Measurements from ENCODE around the gene NOL7. TPM values are rescaled to one million over a fixed set of nuclear protein-coding genes. Genes with fewer than 3 reads are reported as not detected.

NOL7 gene
- total and polyA plus RNA-seq, 9 of the 15 experiments (the other 6 are each of a cell fraction or from before 2014, with no cell fraction given) = 19.4 to 235 (median 157) TPM

DNA sequence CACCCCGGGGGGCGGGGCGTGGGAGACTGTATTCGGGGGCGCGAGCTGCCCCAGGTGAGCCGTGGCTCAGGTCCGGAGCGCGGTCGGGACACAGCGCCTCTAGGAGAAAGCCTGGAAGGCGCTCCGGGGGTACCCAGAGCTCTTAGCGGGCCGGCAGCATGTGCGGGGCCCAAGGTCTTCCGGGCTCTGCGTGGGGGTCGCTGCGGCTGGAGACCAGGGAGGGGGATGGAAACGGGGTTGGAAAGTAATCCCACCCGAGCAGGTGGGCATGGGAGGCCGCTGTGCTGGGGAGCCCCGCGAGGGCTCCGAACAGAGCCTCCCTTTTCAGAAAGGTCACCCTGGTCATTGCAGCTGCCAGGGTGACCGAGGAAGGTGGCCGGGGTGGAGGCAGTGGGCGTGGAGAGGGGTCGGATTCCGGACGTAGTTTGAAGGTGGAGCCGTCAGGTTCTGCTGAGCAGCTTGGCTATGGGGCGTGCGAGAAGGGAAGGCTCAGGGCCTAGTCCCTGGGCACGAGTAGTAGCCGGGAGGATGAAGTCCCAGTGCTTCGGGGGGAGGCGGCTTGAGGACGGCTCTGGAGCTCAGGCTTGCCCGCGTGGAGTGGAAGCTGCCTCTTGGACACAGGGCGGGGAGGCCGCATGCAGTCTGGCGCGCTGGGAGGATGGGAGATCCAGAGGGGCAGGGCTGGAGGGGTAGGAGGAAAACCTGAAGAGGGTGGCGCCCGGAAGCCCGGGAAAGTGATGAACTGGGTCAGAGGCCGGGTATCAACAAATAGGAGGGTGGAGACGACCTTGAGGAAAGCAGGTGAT is 40.4 kb upstream of the NOL7 start, which contains the start of gene SIRT5 (continued):
- TF ChIP-seq TOE1 (IDR thresholded peaks at IDR 0.05; ENCODE audit: borderline replicate concordance) (peak; percentile 47), TOE1 (CRISPR knock-in tag; IDR thresholded peaks at IDR 0.05; ENCODE audit: borderline replicate concordance, low read depth) (0 out of 2 replicates have a peak, but pooled peaks have one; percentile 15), BDP1 (IDR thresholded peaks at IDR 0.05; ENCODE audit: insufficient read depth, insufficient read length) (no peak), RBM22 (IDR thresholded peaks at IDR 0.05; ENCODE audit: low read depth, low read length, poor library complexity, severe bottlenecking) (peak; percentile 50), ZNF79 (CRISPR knock-in tag; IDR thresholded peaks at IDR 0.05; ENCODE audit: low read depth) (no peak), THAP7 (CRISPR knock-in tag; IDR thresholded peaks at IDR 0.05) (no peak), TAF15 (IDR thresholded peaks at IDR 0.05; ENCODE audit: low read depth, low read length) (0 out of 2 replicates have a peak, but pooled peaks have one; percentile 31), GABPB2 (CRISPR knock-in tag; conservative IDR thresholded peaks at IDR 0.05) (no peak), ZNF740 (CRISPR knock-in tag; IDR thresholded peaks at IDR 0.05) (no peak), ZNF740 (tag; IDR thresholded peaks at IDR 0.05) (no peak; a peak in 1 of 4 replicates), YBX1 (IDR thresholded peaks at IDR 0.05) (no peak), CREB1 (IDR thresholded peaks at IDR 0.05) (no peak; the same call in 1 of the 2 replicates), CREB1 (CRISPR knock-in tag; IDR thresholded peaks at IDR 0.05) (peak; percentile 69), PKNOX1 (IDR thresholded peaks at IDR 0.05) (peak; percentile 14; the same call in 1 of the 2 replicates), DIDO1 (tag; IDR thresholded peaks at IDR 0.05; ENCODE audit: low read depth) (no peak), SAFB (IDR thresholded peaks at IDR 0.05; ENCODE audit: borderline replicate concordance, low read depth, low read length) (no peak), SMARCA5 (IDR thresholded peaks at IDR 0.05) (0 out of 2 replicates have a peak, but pooled peaks have one; percentile 61), TARDBP (IDR thresholded peaks at IDR 0.05) (no peak; the same call in 1 of the 2 replicates), NCOR1 (IDR thresholded peaks at IDR 0.05) (peak; percentile 29), FOXK2 (conservative IDR thresholded peaks at IDR 0.05 in 1 of 2, IDR thresholded peaks at IDR 0.05 in 1 of 2; ENCODE audit: low read depth in 2 of 2) (peak; percentile 46 to 58; a peak in 3 of 4 replicates), JUN (IDR thresholded peaks at IDR 0.05; ENCODE audit: borderline replicate concordance, low read depth, low read length) (peak; percentile 39; the same call in 1 of the 2 replicates), JUN (CRISPR knock-in tag; IDR thresholded peaks at IDR 0.05; ENCODE audit: borderline replicate concordance) (no peak), GTF2A2 (tag; IDR thresholded peaks at IDR 0.05) (no peak), DACH1 (IDR thresholded peaks at IDR 0.05; ENCODE audit: partially characterized antibody) (no peak)
- TF ChIP-seq, protein P1, sequence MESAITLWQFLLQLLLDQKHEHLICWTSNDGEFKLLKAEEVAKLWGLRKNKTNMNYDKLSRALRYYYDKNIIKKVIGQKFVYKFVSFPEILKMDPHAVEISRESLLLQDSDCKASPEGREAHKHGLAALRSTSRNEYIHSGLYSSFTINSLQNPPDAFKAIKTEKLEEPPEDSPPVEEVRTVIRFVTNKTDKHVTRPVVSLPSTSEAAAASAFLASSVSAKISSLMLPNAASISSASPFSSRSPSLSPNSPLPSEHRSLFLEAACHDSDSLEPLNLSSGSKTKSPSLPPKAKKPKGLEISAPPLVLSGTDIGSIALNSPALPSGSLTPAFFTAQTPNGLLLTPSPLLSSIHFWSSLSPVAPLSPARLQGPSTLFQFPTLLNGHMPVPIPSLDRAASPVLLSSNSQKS (CRISPR knock-in tag; IDR thresholded peaks at IDR 0.05) = no peak
